Natural killer cell treated with Interleukin-12 subunit alpha and Interleukin-12 subunit beta and Interleukin-15 and Interleukin-18, amount 100 ng/mL, for 72 hours (primary cell): ENCODE measurements around the gene ASIP. TPM values are rescaled to one million over a fixed set of nuclear protein-coding genes. Genes with fewer than 3 reads are reported as not detected.
"Not testable (repeated sequence)": the region's sequence is repeated elsewhere in the genome, so short reads cannot be mapped to it uniquely, and the experiment has no call there.

Experiments used
- ATAC-seq, 2 donors: fragments of 150-1000 bp; cut with Tn5 transposase in 1 of 2; sonication (Bioruptor Pico), chemical (Tn5 transposase) in 1 of 2; 2 replicates each; pipeline ENCODE4 v1.10.0; 2021
- DNase-seq: peaks from one replicate; pipeline ENCODE4 v3.0.0; 2022; ENCODE audit warnings: low spot score
- H3K27ac Mint-ChIP-seq, 2 donors: 1 replicate in 1 of 2; 2 replicates in 1 of 2; pipeline ENCODE4 v1.8.0; 2022; ENCODE audit warnings: mixed read lengths in 2 of 2, mild to moderate bottlenecking in 1 of 2, moderate library complexity in 1 of 2
- H3K27me3 Mint-ChIP-seq, 2 donors: 1 replicate in 1 of 2; 2 replicates in 1 of 2; pipeline ENCODE4 v1.8.0; 2022; ENCODE audit warnings: mixed read lengths in 2 of 2
- H3K36me3 Mint-ChIP-seq: one replicate; pipeline ENCODE4 v1.8.0; 2022; ENCODE audit warnings: mixed read lengths
- H3K4me1 Mint-ChIP-seq, 2 donors: 1 replicate in 1 of 2; 2 replicates in 1 of 2; pipeline ENCODE4 v1.8.0; 2022; ENCODE audit warnings: low read depth in 2 of 2, mixed read lengths in 2 of 2, mild to moderate bottlenecking in 1 of 2
- H3K4me3 Mint-ChIP-seq: one replicate; pipeline ENCODE4 v1.8.0; 2022; ENCODE audit warnings: mixed read lengths
- H3K9me3 Mint-ChIP-seq: 2 replicates; pipeline ENCODE4 v1.8.0; 2022; ENCODE audit warnings: mixed read lengths
- total RNA-seq, 2 donors: library from RNA; stranded (reverse); gene quantifications; one replicate each; pipeline ENCODE4 v1.2.3, GENCODE V29; 2022

The ASIP gene, protein sequence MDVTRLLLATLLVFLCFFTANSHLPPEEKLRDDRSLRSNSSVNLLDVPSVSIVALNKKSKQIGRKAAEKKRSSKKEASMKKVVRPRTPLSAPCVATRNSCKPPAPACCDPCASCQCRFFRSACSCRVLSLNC
- not detected for total RNA-seq

DNA sequence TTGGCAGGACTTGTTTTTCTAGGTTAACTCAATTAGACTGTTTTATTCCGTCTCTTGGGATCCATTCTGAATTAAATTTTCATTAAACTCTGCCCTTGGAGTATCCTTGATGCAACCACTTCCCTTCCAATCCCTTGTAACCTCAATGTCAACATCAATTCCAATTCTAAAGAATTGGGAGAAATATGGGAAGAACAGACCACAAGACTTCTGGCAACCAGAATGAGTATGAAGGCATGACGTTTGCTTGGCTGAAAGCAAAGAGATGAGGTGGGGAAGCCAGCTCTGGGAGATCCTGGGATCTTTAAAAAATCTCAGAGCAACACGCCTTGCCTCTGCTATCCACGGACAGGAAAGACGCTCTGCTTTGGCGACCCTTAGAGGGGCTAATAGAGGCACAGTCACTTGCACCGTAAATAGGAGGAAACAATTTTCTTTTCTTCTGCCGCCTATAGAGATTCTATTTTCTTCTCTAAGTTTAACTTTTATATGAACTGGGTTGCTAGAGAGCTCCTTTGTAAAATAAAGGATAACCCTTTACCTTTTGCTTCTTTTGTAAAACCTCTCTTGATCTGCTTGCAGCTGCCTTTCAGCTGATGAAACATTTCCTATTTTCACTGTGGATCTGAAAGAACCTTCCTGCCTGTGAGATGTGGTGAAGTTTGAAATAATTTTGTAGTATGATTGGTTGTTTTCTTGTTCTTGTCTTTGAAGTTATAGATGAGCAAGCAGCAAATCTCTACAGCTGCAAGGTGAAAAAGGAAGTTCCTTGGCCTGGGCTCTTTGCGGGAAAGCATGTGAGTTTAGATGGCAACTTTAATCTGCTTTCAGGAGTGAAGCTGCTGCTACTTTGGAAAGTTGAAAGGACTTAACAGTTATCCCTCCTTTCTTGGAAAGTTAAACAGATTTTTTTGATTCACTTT is at the start of gene ASIP:
Gene ASIP (plus strand): TSS at position 731 of the 923 bp plus-strand sequence. CDS start 18,952 bp downstream, outside the sequence.
- H3K4me1 Mint-ChIP-seq = no peaks in the 10 kb centered on the region
- ATAC-seq (no peak), DNase-seq (no peak)
- peaks cover 7% of the 10 kb centered on the region for H3K9me3 Mint-ChIP-seq
- no peak within 1 kb of the TSS for H3K4me3 Mint-ChIP-seq
- no peak within 1 kb of the TSS for H3K27ac Mint-ChIP-seq
- peaks cover 15% of the 10 kb centered on the region for H3K36me3 Mint-ChIP-seq
- H3K27me3 Mint-ChIP-seq = peaks cover 24 to 29% of the 10 kb centered on the region in 2 donors

DNA sequence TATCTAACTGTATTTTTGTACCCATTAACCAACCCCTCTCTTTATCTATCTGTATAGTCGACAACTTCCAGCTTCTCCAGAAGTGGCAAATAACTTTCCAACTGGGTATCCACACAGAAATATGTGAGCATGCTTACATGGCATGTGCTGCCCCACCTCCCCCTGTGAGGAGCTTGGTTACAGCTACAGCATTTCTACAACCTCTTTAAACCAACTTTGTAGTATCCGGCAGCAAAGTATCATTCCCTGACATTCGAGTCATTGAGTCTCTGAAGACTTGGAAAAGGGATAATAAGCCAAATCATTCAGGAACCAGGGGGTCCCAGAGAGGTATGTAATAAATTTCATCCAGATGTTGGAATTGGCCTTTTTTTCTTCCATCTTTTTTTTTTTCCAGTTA is 48.2 kb upstream of the ASIP start:
- ATAC-seq (no peak), DNase-seq (no peak)
- no peaks in the 10 kb centered on the region for H3K9me3 Mint-ChIP-seq
- H3K36me3 Mint-ChIP-seq = no peaks in the 10 kb centered on the region
- no peaks in the 10 kb centered on the region for H3K4me1 Mint-ChIP-seq
- H3K4me3 Mint-ChIP-seq = no peak overlapping the region
- H3K27ac Mint-ChIP-seq = no peak overlapping the region
- peaks cover 18 to 40% of the 10 kb centered on the region in 2 donors for H3K27me3 Mint-ChIP-seq

DNA sequence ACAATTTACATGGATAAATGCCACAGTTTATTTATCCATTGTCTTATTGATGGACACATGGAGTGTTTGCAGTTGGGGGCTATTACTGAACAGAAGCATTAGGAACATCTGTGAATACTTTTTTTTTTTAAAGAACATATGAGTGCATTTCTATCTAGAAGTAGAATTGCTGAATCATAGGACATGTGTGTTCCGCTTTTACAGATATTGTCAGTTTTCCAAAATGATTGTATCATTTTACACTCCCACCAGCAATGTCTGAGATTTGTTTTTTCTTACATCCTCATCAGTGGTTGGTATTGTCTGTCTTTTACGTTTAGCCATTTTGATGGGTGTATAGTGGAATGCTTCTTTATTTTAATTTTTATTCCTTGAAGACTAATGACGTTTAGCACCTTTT is 42.0 kb upstream of the ASIP start:
- ATAC-seq = no peak
- H3K27ac Mint-ChIP-seq = no peak overlapping the region
- H3K36me3 Mint-ChIP-seq = no peaks in the 10 kb centered on the region
- no peaks in the 10 kb centered on the region for H3K9me3 Mint-ChIP-seq
- no peaks in the 10 kb centered on the region for H3K4me1 Mint-ChIP-seq
- peaks cover 19 to 29% of the 10 kb centered on the region in 2 donors for H3K27me3 Mint-ChIP-seq
- DNase-seq = no peak
- H3K4me3 Mint-ChIP-seq = no peak overlapping the region

DNA sequence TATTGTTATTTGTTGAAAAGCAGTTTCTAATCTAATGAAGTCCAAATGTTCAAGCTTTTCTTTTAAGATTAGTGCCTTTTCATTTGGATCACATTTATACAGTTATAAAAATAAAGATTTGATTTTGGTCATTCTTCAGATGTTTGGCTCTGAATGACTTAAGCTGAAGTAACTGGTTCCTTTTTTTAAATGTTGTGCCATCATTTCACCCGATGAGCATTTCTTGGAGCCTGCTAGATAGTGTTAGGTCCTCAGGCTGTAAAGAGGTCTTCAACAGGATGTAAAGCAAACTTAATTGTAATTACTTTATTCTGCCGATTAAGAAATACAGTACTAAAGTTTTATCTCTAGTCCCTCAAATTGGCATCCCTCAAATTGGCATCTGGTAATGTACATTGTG is 41.2 kb upstream of the ASIP start:
- no peak for DNase-seq
- no peak for ATAC-seq
- no peaks in the 10 kb centered on the region for H3K9me3 Mint-ChIP-seq
- H3K4me3 Mint-ChIP-seq = no peak overlapping the region
- peaks cover 17 to 20% of the 10 kb centered on the region in 2 donors for H3K27me3 Mint-ChIP-seq
- H3K27ac Mint-ChIP-seq = no peak overlapping the region
- no peaks in the 10 kb centered on the region for H3K4me1 Mint-ChIP-seq
- no peaks in the 10 kb centered on the region for H3K36me3 Mint-ChIP-seq

DNA sequence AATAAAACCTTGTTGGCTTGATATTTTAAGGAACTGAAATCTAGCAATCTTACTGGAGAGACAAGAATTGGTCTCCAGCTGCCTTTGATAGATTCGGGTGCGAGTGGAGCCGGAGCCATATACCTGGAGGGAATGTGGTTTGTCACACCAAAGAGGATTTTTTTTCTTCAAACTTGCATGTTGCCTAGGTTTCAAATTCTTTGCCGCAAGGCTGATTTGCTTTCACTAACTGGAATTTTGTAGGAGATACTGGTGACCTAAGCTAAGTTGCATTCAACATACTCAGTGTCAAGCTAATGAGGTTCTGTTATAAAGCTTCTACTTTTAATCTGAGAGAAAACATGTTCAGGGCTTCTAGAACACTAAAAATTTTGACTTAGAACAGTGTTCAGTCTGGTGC is 39.7 kb upstream of the ASIP start:
- Mint-ChIP-seq H3K36me3 (no peaks in the 10 kb centered on the region), H3K9me3 (no peaks in the 10 kb centered on the region), H3K4me3 (no peak overlapping the region), H3K27ac (no peak overlapping the region), H3K27me3 (peaks cover 15 to 26% of the 10 kb centered on the region in 2 donors), H3K4me1 (no peaks in the 10 kb centered on the region)
- ATAC-seq (no peak), DNase-seq (no peak)

DNA sequence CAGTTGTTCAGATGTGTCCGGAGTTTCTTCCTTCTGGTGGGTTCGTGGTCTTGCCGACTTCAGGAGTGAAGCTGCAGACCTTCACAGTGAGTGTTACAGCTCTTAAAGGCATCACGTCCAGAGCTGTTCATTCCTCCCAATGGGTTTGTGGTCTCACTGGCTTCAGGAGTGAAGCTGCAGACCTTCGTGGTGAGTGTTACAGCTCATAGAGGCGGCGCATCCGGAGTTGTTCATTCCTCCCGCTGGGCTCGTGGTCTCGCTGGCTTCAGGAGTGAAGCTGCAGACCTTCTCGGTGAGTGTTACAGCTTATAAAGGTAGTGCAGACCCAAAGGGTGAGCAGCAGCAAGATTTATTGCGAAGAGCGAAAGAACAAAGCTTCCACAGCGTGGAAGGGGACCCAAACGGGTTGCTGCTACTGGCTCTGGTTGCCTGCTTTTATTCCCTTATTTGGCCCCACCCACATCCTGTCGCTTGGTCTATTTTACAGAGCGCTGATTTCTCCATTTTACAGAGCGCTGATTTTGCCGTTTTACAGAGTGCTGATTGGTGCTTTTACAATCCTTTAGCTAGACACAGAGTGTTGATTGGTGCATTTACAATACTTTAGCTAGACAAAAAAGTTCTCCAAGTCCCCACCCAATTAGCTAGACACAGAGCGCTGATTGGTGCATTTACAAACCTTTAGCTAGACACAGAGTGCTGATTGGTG is 35.9 kb upstream of the ASIP start:
- peak overlapping the region; percentile 67 for H3K4me3 Mint-ChIP-seq
- H3K4me1 Mint-ChIP-seq, H3K9me3 Mint-ChIP-seq, ATAC-seq, H3K36me3 Mint-ChIP-seq, DNase-seq, H3K27ac Mint-ChIP-seq: not testable (repeated sequence)
- H3K27me3 Mint-ChIP-seq = peaks cover 12 to 30% of the 10 kb centered on the region in 2 donors

DNA sequence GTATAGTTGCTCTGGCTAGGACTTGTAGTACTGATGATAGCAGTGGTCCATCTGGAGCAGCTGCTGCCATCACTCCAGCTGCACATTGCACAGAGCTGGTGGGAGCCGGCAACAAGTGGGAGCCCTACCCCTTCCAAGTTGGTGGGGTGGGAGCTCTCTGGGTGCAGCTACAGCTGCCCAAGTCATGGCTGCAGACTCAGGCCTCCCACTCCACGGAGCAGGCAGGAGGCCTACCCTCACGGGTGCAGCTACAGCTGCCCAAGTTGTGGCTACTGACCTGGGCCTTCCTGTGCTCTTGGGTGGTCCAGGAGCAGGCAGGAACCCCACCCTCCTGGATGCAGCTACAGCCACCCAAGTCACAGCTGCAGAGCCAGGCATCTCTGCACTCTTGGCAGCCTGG is 32.1 kb upstream of the ASIP start:
- H3K4me3 Mint-ChIP-seq = no peak overlapping the region
- no peaks in the 10 kb centered on the region for H3K9me3 Mint-ChIP-seq
- peaks cover 4% of the 10 kb centered on the region for H3K36me3 Mint-ChIP-seq
- H3K27me3 Mint-ChIP-seq = peaks cover 6 to 21% of the 10 kb centered on the region in 2 donors
- DNase-seq (no peak), ATAC-seq (no peak)
- H3K27ac Mint-ChIP-seq = no peak overlapping the region
- H3K4me1 Mint-ChIP-seq = no peaks in the 10 kb centered on the region

DNA sequence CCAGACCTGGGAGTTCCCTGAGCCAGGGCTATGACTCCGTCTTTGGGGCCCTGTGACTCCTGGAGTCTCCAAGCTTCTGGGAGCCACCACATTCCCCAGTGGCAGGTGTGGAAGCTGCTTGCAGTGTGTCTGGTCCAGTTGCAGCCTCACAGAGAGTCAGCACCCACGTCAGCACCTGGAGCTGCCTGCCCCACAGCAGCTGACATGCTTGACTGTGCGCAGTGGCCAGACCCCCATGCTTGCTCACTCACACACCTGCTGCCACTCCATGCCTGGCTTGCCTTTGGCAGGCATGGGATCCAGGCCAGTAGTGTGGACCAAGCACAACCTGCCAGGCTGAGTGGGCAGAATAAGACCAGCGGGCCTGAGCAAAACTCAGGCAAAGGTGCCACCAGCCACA is 31.0 kb upstream of the ASIP start:
- Mint-ChIP-seq H3K27me3 (peaks cover 6 to 21% of the 10 kb centered on the region in 2 donors), H3K27ac (no peak overlapping the region), H3K36me3 (peaks cover 4% of the 10 kb centered on the region), H3K4me1 (no peaks in the 10 kb centered on the region), H3K4me3 (no peak overlapping the region), H3K9me3 (no peaks in the 10 kb centered on the region)
- DNase-seq (no peak), ATAC-seq (no peak)

DNA sequence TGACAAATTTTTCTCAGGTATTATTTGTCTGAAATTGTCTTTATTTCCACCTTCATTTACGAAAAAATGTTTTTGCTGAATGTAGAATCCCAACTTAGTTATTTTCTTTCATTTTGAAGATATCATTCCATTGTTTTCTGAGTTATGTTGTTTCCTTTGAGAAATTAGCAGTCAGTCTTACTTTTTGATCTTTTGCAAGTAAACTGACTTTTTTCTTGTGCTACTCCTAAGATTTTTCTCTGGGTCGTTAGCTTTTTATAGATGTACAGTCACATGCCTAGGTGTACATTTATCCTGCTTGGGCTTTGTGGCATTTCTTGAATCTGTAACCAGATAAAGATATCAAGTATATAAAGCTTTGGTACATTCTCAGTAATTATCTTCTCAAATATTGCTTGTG is 29.6 kb upstream of the ASIP start:
- no peak for DNase-seq
- H3K4me1 Mint-ChIP-seq = peaks cover 0 to 3% of the 10 kb centered on the region in 2 donors
- ATAC-seq = no peak
- H3K9me3 Mint-ChIP-seq = no peaks in the 10 kb centered on the region
- peaks cover 4% of the 10 kb centered on the region for H3K36me3 Mint-ChIP-seq
- H3K27ac Mint-ChIP-seq = no peak overlapping the region
- H3K4me3 Mint-ChIP-seq = no peak overlapping the region
- H3K27me3 Mint-ChIP-seq = peaks cover 6 to 14% of the 10 kb centered on the region in 2 donors

DNA sequence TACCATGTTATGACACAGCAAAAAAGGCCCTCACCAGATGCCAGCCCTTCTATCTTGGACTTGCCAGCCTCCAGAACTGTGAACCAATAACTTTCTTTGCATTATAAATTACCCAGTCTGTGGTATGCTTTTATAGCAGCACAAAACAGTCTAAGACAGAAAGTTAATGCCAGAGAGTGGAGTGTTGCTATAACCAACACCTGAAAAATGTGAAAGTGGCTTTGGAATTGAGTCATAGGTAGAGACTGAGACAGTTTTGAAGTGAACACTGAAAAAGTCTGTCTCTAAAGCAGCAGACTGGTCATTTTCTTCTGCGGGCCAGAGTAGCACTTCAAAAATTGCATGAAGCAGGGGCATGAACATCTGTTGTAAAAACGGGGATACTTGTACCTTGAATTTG is 28.0 kb upstream of the ASIP start:
- peaks cover 10 to 11% of the 10 kb centered on the region in 2 donors for H3K27me3 Mint-ChIP-seq
- no peak for DNase-seq
- no peak overlapping the region for H3K4me3 Mint-ChIP-seq
- no peaks in the 10 kb centered on the region for H3K9me3 Mint-ChIP-seq
- ATAC-seq = no peak
- peaks cover 4% of the 10 kb centered on the region for H3K36me3 Mint-ChIP-seq
- no peak overlapping the region for H3K27ac Mint-ChIP-seq
- H3K4me1 Mint-ChIP-seq = peaks cover 0 to 3% of the 10 kb centered on the region in 2 donors

DNA sequence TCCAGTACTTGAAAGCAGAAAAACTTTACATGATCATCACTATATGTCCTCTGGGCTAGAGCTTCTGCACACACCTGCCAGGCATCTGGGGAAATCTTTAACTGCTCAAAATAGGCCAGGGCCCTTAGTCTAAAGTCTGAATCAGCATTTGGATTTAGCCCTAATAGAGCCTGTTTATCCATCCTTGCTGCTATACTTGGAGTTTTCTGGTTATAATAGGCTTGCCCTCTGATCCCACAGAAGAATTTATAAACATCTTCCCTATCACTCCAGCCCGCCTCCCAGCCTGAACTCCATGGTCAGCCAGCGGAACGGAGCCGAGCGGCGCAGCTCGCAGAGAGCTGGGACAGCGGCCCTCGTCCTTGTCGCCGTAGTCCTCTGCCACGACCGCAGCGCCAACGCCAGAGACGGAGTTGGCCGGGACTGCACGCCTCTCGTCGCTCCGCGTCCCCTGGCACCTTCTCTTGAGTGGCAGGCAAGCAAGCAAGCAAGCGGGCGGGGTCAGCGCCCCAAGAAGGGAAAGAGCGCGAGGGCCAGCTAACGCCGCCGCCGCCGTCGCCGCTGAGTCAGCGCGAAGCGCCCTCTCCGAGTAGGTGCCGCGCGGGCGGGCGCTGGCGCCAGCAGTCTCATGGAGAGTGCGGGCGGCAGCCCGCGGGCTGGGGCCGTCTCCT is 25.4 kb upstream of the ASIP start:
- no peak overlapping the region for H3K27ac Mint-ChIP-seq
- peak overlapping the region; percentile 59 for H3K4me3 Mint-ChIP-seq
- peaks cover 4% of the 10 kb centered on the region for H3K36me3 Mint-ChIP-seq
- ATAC-seq = peak; percentile 95
- H3K9me3 Mint-ChIP-seq = no peaks in the 10 kb centered on the region
- H3K4me1 Mint-ChIP-seq = peaks cover 0 to 3% of the 10 kb centered on the region in 2 donors
- peak; percentile 81 for DNase-seq
- H3K27me3 Mint-ChIP-seq = peaks cover 20 to 23% of the 10 kb centered on the region in 2 donors

DNA sequence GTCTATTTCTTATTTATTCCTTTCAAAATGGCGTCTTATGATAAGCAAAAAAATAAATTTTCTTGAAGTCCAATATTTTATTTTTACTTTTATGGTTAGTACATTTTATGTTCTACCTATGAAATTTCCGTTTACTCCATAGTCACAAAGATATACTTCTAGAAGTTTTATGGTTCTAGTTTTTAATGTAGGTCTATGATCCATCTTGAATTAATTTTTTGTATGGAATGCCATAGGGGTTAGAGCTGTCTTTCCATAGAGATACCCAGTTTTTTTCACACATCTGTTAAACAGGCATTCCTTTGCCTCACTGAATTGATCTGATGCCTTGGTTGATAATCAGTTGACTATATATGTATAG is 24.9 kb upstream of the ASIP start:
- Mint-ChIP-seq H3K36me3 (peaks cover 4% of the 10 kb centered on the region), H3K9me3 (no peaks in the 10 kb centered on the region), H3K27me3 (peaks cover 21 to 28% of the 10 kb centered on the region in 2 donors), H3K4me3 (no peak overlapping the region), H3K4me1 (peaks cover 0 to 3% of the 10 kb centered on the region in 2 donors), H3K27ac (no peak overlapping the region)
- no peak for DNase-seq
- ATAC-seq = no peak

DNA sequence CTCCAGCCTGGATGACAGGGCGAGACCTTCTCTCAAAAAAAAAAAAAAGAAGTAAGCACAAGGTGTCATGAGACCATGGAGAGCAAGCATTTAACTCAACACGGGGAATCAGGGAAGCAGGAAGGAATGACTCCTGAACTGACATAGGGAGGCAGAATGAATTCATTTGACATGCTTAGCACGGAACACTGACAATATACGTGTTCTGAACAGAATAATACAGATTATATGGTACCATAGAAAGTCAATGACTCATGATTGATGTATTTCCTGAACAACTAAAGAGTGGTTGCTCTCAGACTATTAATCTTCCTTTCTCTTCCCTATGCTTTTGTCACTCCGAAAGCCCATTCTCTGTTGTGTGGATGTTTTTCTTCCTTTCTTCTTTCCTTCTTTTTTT is 20.7 kb upstream of the ASIP start:
- no peaks in the 10 kb centered on the region for H3K9me3 Mint-ChIP-seq
- H3K4me3 Mint-ChIP-seq = no peak overlapping the region

More for the DNA sequence above, 20.7 kb upstream of the ASIP start:
- no peak overlapping the region for H3K27ac Mint-ChIP-seq
- ATAC-seq = no peak
- H3K27me3 Mint-ChIP-seq = peaks cover 21 to 31% of the 10 kb centered on the region in 2 donors
- DNase-seq = no peak
- H3K36me3 Mint-ChIP-seq = no peaks in the 10 kb centered on the region
- H3K4me1 Mint-ChIP-seq = peaks cover 0 to 5% of the 10 kb centered on the region in 2 donors
